Thymus (tissue), 11 donors: ENCODE data around the gene SPRR2E. TPM values are rescaled to one million over a fixed set of nuclear protein-coding genes. Genes with fewer than 3 reads are reported as not detected.
"Not testable (repeated sequence)": the region's sequence is repeated elsewhere in the genome, so short reads cannot be mapped to it uniquely, and the experiment has no call there.

Source experiments
- DNase-seq, 9 donors: peaks; one replicate each; pipeline ENCODE4 v3.0.0-alpha.2; 2013; ENCODE audit warnings: low spot score in 9 of 9, low read depth in 6 of 9, missing footprints in 1 of 9
- H3K27ac ChIP-seq, 2 donors: one replicate each; pipeline ENCODE4 v1.5.1; 2013; ENCODE audit warnings: control low read depth in 1 of 2, low read depth in 1 of 2, low read length in 1 of 2, mild to moderate bottlenecking in 1 of 2, moderate library complexity in 1 of 2
- H3K27me3 ChIP-seq, 2 donors: one replicate each; pipeline ENCODE4 v1.5.1; 2013; ENCODE audit warnings: low read length in 1 of 2; ENCODE audit not compliant: control insufficient read depth in 2 of 2, insufficient read depth in 1 of 2
- H3K36me3 ChIP-seq, 2 donors: one replicate each; pipeline ENCODE4 v1.5.1; 2013; ENCODE audit warnings: low read length in 1 of 2, mild to moderate bottlenecking in 1 of 2, moderate library complexity in 1 of 2; ENCODE audit not compliant: control insufficient read depth in 2 of 2, insufficient read depth in 2 of 2
- H3K4me1 ChIP-seq, 2 donors: one replicate each; pipeline ENCODE4 v1.5.1; 2013; ENCODE audit warnings: low read length in 2 of 2; ENCODE audit not compliant: control insufficient read depth in 2 of 2, insufficient read depth in 2 of 2
- H3K4me3 ChIP-seq, 2 donors: one replicate each; pipeline ENCODE4 v1.5.1; 2013; ENCODE audit warnings: low read length in 2 of 2, control low read depth in 1 of 2, mild to moderate bottlenecking in 1 of 2
- H3K9me3 ChIP-seq, 2 donors: one replicate each; pipeline ENCODE4 v1.5.1; 2013; ENCODE audit warnings: low read length in 1 of 2, mild to moderate bottlenecking in 1 of 2; ENCODE audit not compliant: control insufficient read depth in 2 of 2, insufficient read depth in 1 of 2
- WGBS: extraction: QIAGEN DNeasy Blood & Tissue Kit; methylation state at CpG from one replicate; pipeline ENCODE4 v1.1.7; 2013; 5-methylcytosine and 5-hydroxymethylcytosine counted together
- polyA plus RNA-seq: library from polyadenylated mRNA; stranded (reverse); fragments of 200-250 nt; gene quantifications from one replicate; pipeline ENCODE4 v1.2.3, GENCODE V29; 2013
- total RNA-seq: library from RNA; stranded (reverse); fragments of 120-200 nt; gene quantifications from one replicate; pipeline ENCODE4 v1.2.4, GENCODE V29; 2013
- donor health status: healthy.

Gene SPRR2E
- total and polyA plus RNA-seq, 2 donors: 14.2 TPM; not detected in 1

DNA sequence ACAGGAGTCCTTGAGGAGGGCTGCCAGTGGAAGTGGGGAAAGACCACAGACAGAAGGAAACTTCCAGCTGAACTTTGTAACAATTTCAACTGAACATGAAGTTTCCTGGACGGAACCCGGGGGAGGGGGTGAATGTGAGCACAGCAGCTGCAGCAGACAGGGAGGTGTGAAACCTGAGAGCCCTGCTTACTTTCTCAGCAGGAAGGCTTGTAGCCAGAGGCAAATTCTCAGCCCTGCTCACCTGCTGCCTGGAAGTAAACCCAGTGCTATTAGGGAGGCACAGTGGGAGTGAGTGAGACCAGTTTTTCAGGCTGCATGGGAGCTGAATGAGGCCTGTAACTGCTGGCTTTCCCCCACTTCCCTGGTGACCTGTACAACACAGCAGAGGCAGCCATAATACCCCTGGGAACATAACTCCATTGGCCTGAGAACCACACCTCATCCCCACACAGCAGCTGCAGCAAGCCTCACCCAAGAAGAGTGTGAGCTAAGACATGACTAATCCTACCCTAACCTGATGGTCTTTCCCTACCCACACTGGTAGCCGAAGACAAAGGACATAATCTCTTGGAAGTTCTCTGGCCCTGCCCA is 28.6 kb upstream of the SPRR2E start:
- no peaks in the 10 kb centered on the region for H3K4me1 ChIP-seq
- WGBS: 61% methylated on average over 3 of the region's 3 CpGs
- H3K9me3 ChIP-seq: no peaks in the 10 kb centered on the region
- no peak overlapping the region for H3K4me3 ChIP-seq
- peak in 1 of 9 donors; percentile 7 for DNase-seq
- H3K36me3 ChIP-seq: no peaks in the 10 kb centered on the region
- no peaks in the 10 kb centered on the region for H3K27me3 ChIP-seq
- no peak overlapping the region for H3K27ac ChIP-seq

- Histone ChIP-seq H3K36me3 (no peaks in the 10 kb centered on the region), H3K4me1 (no peaks in the 10 kb centered on the region), H3K9me3 (no peaks in the 10 kb centered on the region), H3K27ac (no peak overlapping the region), H3K27me3 (no peaks in the 10 kb centered on the region), H3K4me3 (no peak overlapping the region)
- no peak for DNase-seq
Measured at GRCh38 chr1:153120945-153121344, 26.6 kb upstream of the SPRR2E start.

GRCh38 chr1:153119491-153119971 is 25.2 kb upstream of the SPRR2E start:
- H3K36me3 ChIP-seq: no peaks in the 10 kb centered on the region
- WGBS: 82% methylated on average over 3 of the region's 3 CpGs
- no peaks in the 10 kb centered on the region for H3K4me1 ChIP-seq
- H3K27ac ChIP-seq: no peak overlapping the region
- H3K27me3 ChIP-seq: no peaks in the 10 kb centered on the region
- H3K9me3 ChIP-seq: no peaks in the 10 kb centered on the region
- H3K4me3 ChIP-seq: no peak overlapping the region
- DNase-seq: no peak

DNA sequence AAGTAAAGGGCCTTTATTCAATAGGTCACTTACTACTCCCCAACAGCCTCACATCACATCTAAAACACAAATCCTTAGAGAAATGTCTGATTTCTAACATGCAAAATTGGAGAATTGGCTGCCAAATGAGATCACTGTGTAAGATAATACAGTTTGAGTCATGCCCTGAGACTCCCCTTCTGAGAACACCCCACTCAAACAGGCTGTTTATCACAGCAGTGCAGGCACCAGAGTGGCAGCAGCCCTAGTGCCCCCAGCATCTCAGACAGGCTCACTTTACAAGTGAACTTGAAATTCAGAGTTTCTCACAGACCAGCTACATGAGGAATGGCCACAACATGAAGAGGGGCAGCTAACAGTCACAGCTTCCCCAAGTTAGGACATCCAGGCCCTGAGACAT is 20.9 kb upstream of the SPRR2E start:
- H3K4me3 ChIP-seq, H3K27ac ChIP-seq, H3K27me3 ChIP-seq, DNase-seq, H3K36me3 ChIP-seq, H3K4me1 ChIP-seq, H3K9me3 ChIP-seq: not testable (repeated sequence)

DNA sequence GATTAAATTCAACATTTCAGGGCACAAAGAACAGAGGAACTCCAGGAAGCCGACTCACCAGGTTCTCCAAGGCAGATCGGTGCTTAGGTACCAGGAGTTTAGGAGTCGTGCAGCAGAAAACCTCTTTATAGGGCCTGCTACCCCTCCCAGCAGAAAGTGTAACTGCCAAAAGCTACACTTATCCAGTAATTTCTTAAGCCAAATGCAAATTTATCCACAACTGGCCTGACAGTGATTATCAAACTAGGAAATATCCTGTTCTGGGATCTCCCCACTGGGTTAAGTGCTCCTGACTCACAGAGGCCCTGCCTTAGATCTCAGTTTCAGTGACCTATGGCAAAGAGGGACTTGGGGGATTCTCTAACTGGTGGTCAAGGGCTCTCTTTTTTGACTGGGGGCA is 19.1 kb upstream of the SPRR2E start, which contains the start of gene SPRR2F:
Gene SPRR2F, minus strand, starts transcription at position 101 of the 400 bp plus-strand sequence. CDS start 783 bp downstream, outside the sequence.
- Histone ChIP-seq H3K27me3 (no peaks in the 10 kb centered on the region), H3K27ac (no peak within 1 kb of the TSS), H3K9me3 (no peaks in the 10 kb centered on the region), H3K4me1 (no peaks in the 10 kb centered on the region), H3K4me3 (no peak within 1 kb of the TSS), H3K36me3 (no peaks in the 10 kb centered on the region)
- no peak for DNase-seq
- WGBS: 90% methylated on average over 3 of the region's 3 CpGs

DNA sequence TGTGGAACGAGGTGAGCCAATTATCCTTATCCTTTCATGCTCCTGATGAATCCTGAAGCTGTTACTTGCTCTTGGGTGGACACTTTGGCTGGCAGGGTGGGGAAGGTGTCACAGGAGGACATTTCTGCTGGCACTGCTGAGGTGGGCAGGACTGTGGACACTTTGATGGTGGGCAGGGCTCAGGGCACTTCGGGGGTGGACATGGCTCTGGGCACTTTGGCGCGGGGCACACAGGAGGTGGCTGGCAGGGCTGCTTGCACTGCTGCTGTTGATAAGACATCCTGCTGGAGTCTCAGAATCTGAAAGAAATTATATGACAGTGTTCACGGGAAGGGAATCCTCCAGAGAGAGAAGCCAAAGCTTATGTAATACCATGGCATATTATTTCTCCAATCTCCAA is 18.1 kb upstream of the SPRR2E start:
- not testable (repeated sequence) for H3K27ac ChIP-seq, H3K9me3 ChIP-seq, H3K36me3 ChIP-seq, H3K27me3 ChIP-seq, H3K4me1 ChIP-seq, H3K4me3 ChIP-seq, DNase-seq
- WGBS: 89% methylated on average over 5 of the region's 5 CpGs

DNA sequence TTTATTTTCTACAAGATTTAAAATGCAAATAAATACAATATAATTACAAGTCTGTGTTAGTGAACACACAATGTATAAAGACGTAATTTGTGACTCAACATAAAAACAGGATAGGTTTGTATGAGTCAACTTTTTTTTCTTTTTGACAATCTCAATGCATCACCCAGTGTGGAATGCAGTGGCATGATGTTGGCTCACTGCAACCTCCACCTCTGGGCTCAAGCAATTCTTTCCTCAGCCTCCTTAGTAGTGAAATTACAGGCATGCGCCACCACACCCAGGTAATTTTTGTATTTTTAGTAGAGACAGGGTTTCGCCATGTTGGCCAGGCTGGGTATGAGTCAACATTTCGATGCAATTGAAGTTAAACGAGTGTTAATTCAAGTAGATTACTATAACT is 5.9 kb upstream of the SPRR2E start:
- Histone ChIP-seq H3K27ac (no peak overlapping the region), H3K27me3 (no peaks in the 10 kb centered on the region), H3K9me3 (no peaks in the 10 kb centered on the region), H3K36me3 (no peaks in the 10 kb centered on the region), H3K4me1 (no peaks in the 10 kb centered on the region), H3K4me3 (no peak overlapping the region)
- WGBS: 97% methylated on average over 5 of the region's 5 CpGs
- DNase-seq: no peak

DNA sequence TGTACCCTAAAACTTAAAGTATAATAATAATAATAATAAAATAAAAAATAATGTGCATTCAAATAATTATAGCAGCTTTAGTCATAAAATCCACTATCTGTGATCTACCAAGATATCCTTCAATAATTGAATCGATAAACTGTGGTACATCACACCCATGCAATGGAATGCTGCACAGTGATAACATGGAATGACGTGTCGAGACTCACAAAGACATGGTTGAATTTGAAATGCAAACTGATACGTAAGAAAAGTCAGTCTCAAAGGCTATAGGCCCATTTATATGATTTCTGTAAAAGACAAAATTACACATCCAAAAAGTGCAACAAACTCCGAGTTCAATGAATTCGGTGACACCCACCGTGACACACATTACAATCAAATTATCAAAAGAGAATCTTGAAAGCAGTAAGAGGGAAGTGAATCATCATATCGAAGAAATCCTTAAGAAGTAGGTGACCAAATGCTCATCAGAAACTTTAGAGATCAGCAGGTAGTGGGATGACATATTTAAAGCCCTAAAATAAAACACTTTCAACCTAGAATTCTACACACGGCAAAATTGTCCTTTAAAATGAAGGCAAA is 5.2 kb upstream of the SPRR2E start:
- Histone ChIP-seq H3K4me3 (no peak overlapping the region), H3K9me3 (no peaks in the 10 kb centered on the region), H3K27ac (no peak overlapping the region), H3K27me3 (no peaks in the 10 kb centered on the region), H3K36me3 (no peaks in the 10 kb centered on the region), H3K4me1 (no peaks in the 10 kb centered on the region)
- 96% methylated on average over 9 of the region's 9 CpGs for WGBS
- DNase-seq: no peak

DNA sequence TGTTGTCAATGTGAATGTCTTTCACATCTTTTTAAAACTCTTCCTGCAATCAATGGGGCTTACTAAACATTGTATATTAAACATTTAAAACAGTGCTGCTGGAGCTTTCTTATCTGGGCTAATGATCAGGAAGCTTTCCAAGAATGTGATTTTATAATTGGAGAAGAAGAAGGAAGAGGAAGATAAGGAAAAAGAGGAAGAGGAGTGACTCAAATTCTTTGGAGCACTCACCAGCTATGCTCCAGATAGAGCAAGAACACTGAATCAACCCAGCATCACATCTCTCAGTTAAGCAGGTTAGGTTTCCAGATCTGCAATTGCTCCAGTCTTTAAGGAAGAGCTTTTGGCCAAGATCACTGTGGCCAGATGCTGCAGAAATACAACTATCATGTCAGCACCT is 1.4 kb upstream of the SPRR2E start:
- Histone ChIP-seq H3K4me3 (no peak overlapping the region), H3K36me3 (no peaks in the 10 kb centered on the region), H3K9me3 (no peaks in the 10 kb centered on the region), H3K27ac (no peak overlapping the region), H3K4me1 (no peaks in the 10 kb centered on the region), H3K27me3 (no peaks in the 10 kb centered on the region)
- no peak for DNase-seq
